Measurements from ENCODE around the gene FSD1. TPM values are rescaled to one million over a fixed set of nuclear protein-coding genes. Genes with fewer than 3 reads are reported as not detected.
"Not testable (repeated sequence)": the region's sequence is repeated elsewhere in the genome, so short reads cannot be mapped to it uniquely, and the experiment has no call there.

Gene FSD1
- total RNA-seq, 2 donors from 2014 or later, result 6.4 TPM; not detected in 1

GRCh38 chr19:4284176-4284958 lies 20.0 kb upstream of the FSD1 start:
- H3K9me3 ChIP-seq, result no peaks in the 10 kb centered on the region
- TF ChIP-seq POLR2A (IDR thresholded peaks at IDR 0.05) (no peak), POLR2AphosphoS5 (IDR thresholded peaks at IDR 0.05) (no peak), CTCF (IDR thresholded peaks at IDR 0.05) (no peak)
- DNase-seq (ENCODE audit: low spot score), result no peak
- peaks cover 12% of the 10 kb centered on the region for H3K27me3 ChIP-seq (replicated peaks; ENCODE audit: insufficient read depth)
- no peak overlapping the region for H3K27ac ChIP-seq
- H3K36me3 ChIP-seq, result no peaks in the 10 kb centered on the region
- intact Hi-C loops (cut with DNase I), result no loop called here
- no peaks in the 10 kb centered on the region for H3K4me1 ChIP-seq (replicated peaks)
- 38% methylated on average over 20 of the region's 20 CpGs for WGBS
- no peak overlapping the region for H3K4me3 ChIP-seq

- Histone ChIP-seq H3K36me3 (no peaks in the 10 kb centered on the region), H3K4me1 (replicated peaks) (no peaks in the 10 kb centered on the region), H3K27ac (no peak overlapping the region), H3K4me3 (no peak overlapping the region), H3K9me3 (no peaks in the 10 kb centered on the region), H3K27me3 (replicated peaks; ENCODE audit: insufficient read depth) (peaks cover 7% of the 10 kb centered on the region)
- intact Hi-C loops (cut with DNase I), result no loop called here
- 70% methylated on average over 6 of the region's 6 CpGs for WGBS
- no peak for DNase-seq (ENCODE audit: low spot score)
- no peak for TF ChIP-seq POLR2AphosphoS5 (IDR thresholded peaks at IDR 0.05)
- no peak for TF ChIP-seq CTCF (IDR thresholded peaks at IDR 0.05)
- TF ChIP-seq POLR2A (IDR thresholded peaks at IDR 0.05), result no peak
Measured at GRCh38 chr19:4284974-4285373, 19.4 kb upstream of the FSD1 start.

GRCh38 chr19:4286141-4286540 lies 18.3 kb upstream of the FSD1 start:
- 93% methylated on average over 4 of the region's 4 CpGs for WGBS
- H3K4me3 ChIP-seq; H3K27me3 ChIP-seq (replicated peaks; ENCODE audit: insufficient read depth); H3K9me3 ChIP-seq; H3K4me1 ChIP-seq (replicated peaks); H3K27ac ChIP-seq; H3K36me3 ChIP-seq; DNase-seq (ENCODE audit: low spot score); intact Hi-C loops (cut with DNase I): not testable (repeated sequence)

GRCh38 chr19:4288091-4288777 lies 16.2 kb upstream of the FSD1 start:
- H3K27ac ChIP-seq, result no peak overlapping the region
- intact Hi-C loops (cut with DNase I), result no loop called here
- no peak for DNase-seq (ENCODE audit: low spot score)
- no peaks in the 10 kb centered on the region for H3K27me3 ChIP-seq (replicated peaks; ENCODE audit: insufficient read depth)
- no peaks in the 10 kb centered on the region for H3K36me3 ChIP-seq
- 82% methylated on average over 16 of the region's 16 CpGs for WGBS
- no peaks in the 10 kb centered on the region for H3K4me1 ChIP-seq (replicated peaks)
- TF ChIP-seq POLR2AphosphoS5 (IDR thresholded peaks at IDR 0.05) (no peak), POLR2A (IDR thresholded peaks at IDR 0.05) (no peak), CTCF (IDR thresholded peaks at IDR 0.05) (no peak)
- H3K4me3 ChIP-seq, result no peak overlapping the region
- no peaks in the 10 kb centered on the region for H3K9me3 ChIP-seq

GRCh38 chr19:4291184-4291732 lies 13.1 kb upstream of the FSD1 start:
- Histone ChIP-seq H3K4me3 (no peak overlapping the region), H3K4me1 (replicated peaks) (no peaks in the 10 kb centered on the region), H3K27me3 (replicated peaks; ENCODE audit: insufficient read depth) (no peaks in the 10 kb centered on the region), H3K36me3 (no peaks in the 10 kb centered on the region), H3K9me3 (no peaks in the 10 kb centered on the region), H3K27ac (no peak overlapping the region)
- whole genome bisulfite sequencing, result 71% methylated on average over 8 of the region's 8 CpGs
- intact Hi-C loops (cut with DNase I), result no loop called here
- no peak for TF ChIP-seq POLR2A (IDR thresholded peaks at IDR 0.05)
- TF ChIP-seq CTCF (IDR thresholded peaks at IDR 0.05), result no peak
- TF ChIP-seq POLR2AphosphoS5 (IDR thresholded peaks at IDR 0.05), result no peak
- DNase-seq (ENCODE audit: low spot score), result no peak

Measured in prostate gland (tissue), 2 donors.